ENCODE results near the gene OBP2A. TPM values are rescaled to one million over a fixed set of nuclear protein-coding genes. Genes with fewer than 3 reads are reported as not detected.

The OBP2A gene
- total RNA-seq, 2 donors from 2014 or later: not detected

DNA sequence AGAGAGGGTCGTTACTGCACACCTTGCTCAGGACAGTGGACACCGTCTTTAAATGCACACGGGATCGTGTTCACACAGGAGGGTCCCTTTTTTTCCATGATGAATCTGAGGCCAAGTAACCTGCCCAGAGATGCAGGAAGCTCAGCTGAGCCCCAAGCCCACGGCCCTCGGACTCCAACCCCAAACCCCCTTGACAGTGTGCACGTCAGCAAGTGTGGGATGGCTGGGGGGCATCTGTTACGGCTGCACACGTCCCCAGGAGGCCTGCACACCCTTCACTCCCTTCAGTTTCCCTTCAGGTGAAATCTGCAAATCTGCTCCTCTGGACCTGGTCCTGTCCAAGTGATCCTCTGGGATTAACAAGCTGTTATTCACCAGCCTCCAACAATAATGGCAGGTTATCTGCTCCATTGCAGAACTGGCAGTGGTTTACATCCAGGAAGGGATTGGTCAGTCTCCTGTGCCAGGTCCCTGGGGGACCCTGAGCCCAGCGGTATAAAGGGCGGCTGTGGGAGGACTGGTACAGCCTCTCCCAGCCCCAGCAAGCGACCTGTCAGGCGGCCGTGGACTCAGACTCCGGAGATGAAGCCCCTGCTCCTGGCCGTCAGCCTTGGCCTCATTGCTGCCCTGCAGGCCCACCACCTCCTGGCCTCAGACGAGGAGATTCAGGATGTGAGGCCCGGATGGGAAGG lies 24.9 kb upstream of the OBP2A start, which contains the start of gene LCN1:
TSS of gene LCN1 (plus strand) at position 525 of the 692 bp plus-strand sequence. CDS start at position 583, 58 bp downstream.
- Histone ChIP-seq H3K27ac (no peak within 1 kb of the TSS), H3K36me3 (no peaks in the 10 kb centered on the region), H3K27me3 (no peaks in the 10 kb centered on the region), H3K4me1 (no peaks in the 10 kb centered on the region), H3K9me3 (no peaks in the 10 kb centered on the region), H3K4me3 (no peak within 1 kb of the TSS)
- DNase-seq (ENCODE audit: low spot score): no peak
- TF ChIP-seq, protein P1, sequence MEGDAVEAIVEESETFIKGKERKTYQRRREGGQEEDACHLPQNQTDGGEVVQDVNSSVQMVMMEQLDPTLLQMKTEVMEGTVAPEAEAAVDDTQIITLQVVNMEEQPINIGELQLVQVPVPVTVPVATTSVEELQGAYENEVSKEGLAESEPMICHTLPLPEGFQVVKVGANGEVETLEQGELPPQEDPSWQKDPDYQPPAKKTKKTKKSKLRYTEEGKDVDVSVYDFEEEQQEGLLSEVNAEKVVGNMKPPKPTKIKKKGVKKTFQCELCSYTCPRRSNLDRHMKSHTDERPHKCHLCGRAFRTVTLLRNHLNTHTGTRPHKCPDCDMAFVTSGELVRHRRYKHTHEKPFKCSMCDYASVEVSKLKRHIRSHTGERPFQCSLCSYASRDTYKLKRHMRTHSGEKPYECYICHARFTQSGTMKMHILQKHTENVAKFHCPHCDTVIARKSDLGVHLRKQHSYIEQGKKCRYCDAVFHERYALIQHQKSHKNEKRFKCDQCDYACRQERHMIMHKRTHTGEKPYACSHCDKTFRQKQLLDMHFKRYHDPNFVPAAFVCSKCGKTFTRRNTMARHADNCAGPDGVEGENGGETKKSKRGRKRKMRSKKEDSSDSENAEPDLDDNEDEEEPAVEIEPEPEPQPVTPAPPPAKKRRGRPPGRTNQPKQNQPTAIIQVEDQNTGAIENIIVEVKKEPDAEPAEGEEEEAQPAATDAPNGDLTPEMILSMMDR (IDR thresholded peaks at IDR 0.05): no peak

DNA sequence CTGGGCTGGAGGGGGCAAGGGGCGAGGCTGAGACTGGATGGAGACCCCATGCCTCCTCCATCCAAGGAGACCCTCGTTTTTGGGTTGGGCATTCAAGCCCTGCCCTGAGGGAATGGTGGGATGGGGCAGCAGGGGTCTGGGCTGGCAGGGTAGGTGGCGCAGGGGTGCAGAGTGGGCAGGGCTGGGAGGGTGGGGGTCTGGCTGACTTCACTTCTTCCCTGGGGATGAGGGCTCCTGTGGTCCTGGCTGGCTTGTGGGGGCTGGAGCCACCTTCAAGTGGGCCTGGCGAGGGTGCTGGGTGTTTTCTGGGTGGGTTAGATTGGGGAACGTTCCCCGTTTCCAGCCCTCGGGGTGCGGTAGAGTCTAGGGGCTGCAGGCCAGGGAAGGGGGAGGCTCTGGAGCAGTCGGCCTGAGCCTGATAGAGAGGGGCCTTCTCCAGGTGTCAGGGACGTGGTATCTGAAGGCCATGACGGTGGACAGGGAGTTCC lies 24.3 kb upstream of the OBP2A start:
- no peaks in the 10 kb centered on the region for H3K36me3 ChIP-seq
- no peak overlapping the region for H3K4me3 ChIP-seq
- DNase-seq (ENCODE audit: low spot score): no peak
- TF ChIP-seq, protein P1 (IDR thresholded peaks at IDR 0.05): no peak
- no peaks in the 10 kb centered on the region for H3K4me1 ChIP-seq
- no peaks in the 10 kb centered on the region for H3K27me3 ChIP-seq
- H3K9me3 ChIP-seq: no peaks in the 10 kb centered on the region
- H3K27ac ChIP-seq: no peak overlapping the region

DNA sequence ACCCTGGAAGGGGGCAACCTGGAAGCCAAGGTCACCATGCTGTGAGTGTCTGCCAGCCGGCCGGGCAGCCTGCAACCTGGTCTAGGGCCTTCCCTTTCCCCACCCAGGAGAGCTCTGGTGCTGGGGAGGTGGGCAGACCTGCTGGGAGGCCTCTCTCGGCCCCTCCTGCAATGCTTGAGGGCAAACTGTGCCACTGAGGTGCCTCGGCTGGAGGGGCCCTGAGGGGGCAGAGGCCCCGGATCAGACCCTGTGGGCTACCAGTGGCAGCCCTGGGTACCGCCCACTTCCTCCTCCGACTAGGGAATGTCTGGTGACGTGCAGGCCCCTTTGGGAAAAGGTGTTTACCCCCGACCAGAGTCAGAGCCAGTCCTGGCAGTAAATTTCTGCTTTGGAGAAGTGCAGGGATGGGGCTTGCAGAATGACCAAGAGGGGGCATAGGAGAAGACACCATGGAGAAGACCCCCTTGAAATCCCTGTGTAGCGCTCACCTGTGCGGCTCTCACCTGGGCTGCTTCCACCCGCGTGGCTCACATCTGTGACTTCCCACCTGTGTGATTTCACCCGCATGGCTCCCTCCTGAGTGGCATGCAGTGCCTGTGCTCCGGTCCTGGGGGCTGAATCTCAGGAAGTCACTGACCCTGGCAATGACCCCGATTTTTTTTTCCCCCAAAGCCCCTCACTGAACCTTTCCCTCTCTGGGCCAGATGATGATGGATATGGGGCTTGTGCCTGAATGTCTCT lies 23.6 kb upstream of the OBP2A start:
- no peaks in the 10 kb centered on the region for H3K36me3 ChIP-seq
- no peak overlapping the region for H3K27ac ChIP-seq
- DNase-seq (ENCODE audit: low spot score): no peak
- H3K9me3 ChIP-seq: no peaks in the 10 kb centered on the region
- H3K4me3 ChIP-seq: no peak overlapping the region
- H3K27me3 ChIP-seq: no peaks in the 10 kb centered on the region
- TF ChIP-seq, protein P1 (IDR thresholded peaks at IDR 0.05): no peak
- no peaks in the 10 kb centered on the region for H3K4me1 ChIP-seq

DNA sequence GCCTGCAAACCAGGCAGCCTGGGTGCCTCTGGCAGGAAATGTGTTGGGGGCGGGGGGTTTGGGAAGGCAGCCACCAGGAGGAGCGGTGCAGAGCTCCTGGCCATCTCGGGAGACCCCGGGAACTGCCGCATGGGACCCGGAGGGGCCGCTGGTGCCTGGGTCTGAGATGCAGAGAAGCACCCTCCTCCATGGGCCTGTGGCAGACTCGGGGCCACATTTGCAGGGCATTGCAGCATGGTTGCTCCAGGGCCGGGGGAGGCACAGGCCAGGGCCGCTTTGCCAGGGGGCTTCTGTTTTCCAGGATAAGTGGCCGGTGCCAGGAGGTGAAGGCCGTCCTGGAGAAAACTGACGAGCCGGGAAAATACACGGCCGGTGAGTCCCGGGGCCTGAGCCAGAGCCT lies 23.0 kb upstream of the OBP2A start:
- no peaks in the 10 kb centered on the region for H3K9me3 ChIP-seq
- H3K36me3 ChIP-seq: no peaks in the 10 kb centered on the region
- TF ChIP-seq, protein P1 (IDR thresholded peaks at IDR 0.05): no peak
- H3K27me3 ChIP-seq: no peaks in the 10 kb centered on the region
- H3K4me3 ChIP-seq: no peak overlapping the region
- no peaks in the 10 kb centered on the region for H3K4me1 ChIP-seq
- no peak for DNase-seq (ENCODE audit: low spot score)
- no peak overlapping the region for H3K27ac ChIP-seq

DNA sequence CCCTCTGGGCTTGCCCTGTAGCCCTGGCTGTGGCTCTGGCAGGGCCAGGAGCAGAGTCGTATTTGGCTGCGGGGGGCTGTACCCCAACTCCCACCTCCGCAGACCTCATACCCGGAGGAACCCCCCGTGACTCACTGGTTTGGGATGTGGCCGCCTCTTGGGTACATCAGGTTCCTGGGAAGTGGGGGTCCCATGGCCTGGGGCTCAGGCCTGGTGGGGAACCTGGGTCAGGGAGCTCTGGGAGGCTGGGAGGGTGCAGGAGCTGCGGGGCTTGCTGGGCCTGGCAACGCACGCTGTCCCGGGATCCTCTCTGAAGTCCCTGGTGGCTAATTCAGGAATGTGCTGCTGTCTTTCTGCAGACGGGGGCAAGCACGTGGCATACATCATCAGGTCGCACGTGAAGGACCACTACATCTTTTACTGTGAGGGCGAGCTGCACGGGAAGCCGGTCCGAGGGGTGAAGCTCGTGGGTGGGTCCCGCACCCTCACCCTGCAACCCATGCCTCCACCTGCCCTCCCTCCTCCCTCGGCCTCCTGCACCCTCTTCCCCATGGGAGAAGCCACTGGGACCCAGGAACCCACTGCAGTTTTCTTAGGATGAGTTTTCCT lies 22.3 kb upstream of the OBP2A start:
- DNase-seq (ENCODE audit: low spot score): no peak
- H3K27me3 ChIP-seq: no peaks in the 10 kb centered on the region

More for the DNA sequence above, 22.3 kb upstream of the OBP2A start:
- no peaks in the 10 kb centered on the region for H3K4me1 ChIP-seq
- no peaks in the 10 kb centered on the region for H3K36me3 ChIP-seq
- no peaks in the 10 kb centered on the region for H3K9me3 ChIP-seq
- H3K4me3 ChIP-seq: no peak overlapping the region
- no peak overlapping the region for H3K27ac ChIP-seq
- TF ChIP-seq, protein P1 (IDR thresholded peaks at IDR 0.05): no peak

Data from right atrium auricular region (tissue), 2 donors.